Adrenal gland (tissue), 12 donors: ENCODE data around the gene CACNA1A. TPM values are rescaled to one million over a fixed set of nuclear protein-coding genes. Genes with fewer than 3 reads are reported as not detected.

Source experiments
- DNase-seq, 7 donors: peaks; one replicate each; pipeline ENCODE4 v3.0.0-alpha.2; 2019 to 2020
- H3K27ac ChIP-seq, 5 donors: fragments of 200-600 bp; sonication (generic) in 4 of 5; 1 replicate in 3 of 5; 2 replicates in 2 of 5; pipeline versions ENCODE4 v1.5.1 to v1.8.0; 2016 to 2020; ENCODE audit warnings: mild to moderate bottlenecking in 1 of 5
- H3K27me3 ChIP-seq: fragments of 200-600 bp; 2 replicates; pipeline ENCODE4 v1.8.0; 2021
- H3K36me3 ChIP-seq, 2 donors: fragments of 200-600 bp; replicated peaks in 1 of 2; 1 replicate in 1 of 2; 2 replicates in 1 of 2; pipeline versions ENCODE4 v1.5.1 to v1.8.0; 2018 to 2022
- H3K4me1 ChIP-seq, 2 donors: fragments of 200-600 bp; replicated peaks in 1 of 2; 1 replicate in 1 of 2; 2 replicates in 1 of 2; pipeline versions ENCODE4 v1.5.1 to v1.8.0; 2018 to 2021
- H3K4me3 ChIP-seq, 4 donors: fragments of 200-600 bp; sonication (generic) in 3 of 4; one replicate each; pipeline ENCODE4 v1.5.1; 2016 to 2018
- H3K9me3 ChIP-seq, 3 donors: fragments of 200-600 bp; sonication (generic) in 1 of 3; replicated peaks in 1 of 3; 1 replicate in 2 of 3; 2 replicates in 1 of 3; pipeline versions ENCODE4 v1.5.1 to v1.8.0; 2016 to 2021
- POLR2A ChIP-seq, 2 donors: fragments of 450-650 bp; IDR thresholded peaks; one replicate each; pipeline ENCODE4 v1.6.1; 2017; ENCODE audit warnings: antibody characterized with exemption in 2 of 2, mild to moderate bottlenecking in 2 of 2, moderate library complexity in 1 of 2
- WGBS, 4 donors: extraction: QIAGEN DNeasy Blood & Tissue Kit in 2 of 4; methylation state at CpG; one replicate each; pipeline versions ENCODE4 v1.1.5 to v1.1.7; 2013 to 2017; 5-methylcytosine and 5-hydroxymethylcytosine counted together
- intact Hi-C, 2 donors: fragments of 100-400 bp; cut with DNase I; formaldehyde crosslinking; loops; one replicate each; pipeline versions ENCODE4 v1.14.1 to v1.15.0; 2022 to 2023
- polyA plus RNA-seq, 3 donors: library from polyadenylated mRNA; stranded (reverse); fragments of 200-250 nt in 2 of 3; fragments of 350-450 nt in 1 of 3; fragmentation: Illumina TruSeq in 1 of 3; extraction: RNeasy Lipid Tissue Mini Kit (QIAGEN cat#74804) in 1 of 3; gene quantifications; one replicate each; pipeline ENCODE4 v1.2.3, GENCODE V29; 2013 to 2014
- total RNA-seq, 9 donors: library from RNA; depleted of rRNA in 4 of 9; stranded (reverse); fragments of >200 nt in 4 of 9; fragments of 120-200 nt in 1 of 9; fragmentation: NEBNext Ultra II Directional in 1 of 9; extraction: Animal tissue kit (Norgen Biotek cat#: 25700) in 1 of 9; gene quantifications; one replicate each; pipeline versions ENCODE4 v1.1.0 to v1.2.4, GENCODE V29; 2013 to 2023
- TF ChIP-seq, protein P1 (sequence below), 6 experiments: fragments of 450-650 bp in 4 of 6; fragments of 200-600 bp in 2 of 6; sonication (generic) in 1 of 6; IDR thresholded peaks; 1 replicate in 5 of 6; 2 replicates in 1 of 6; pipeline versions ENCODE4 v1.5.1 to v1.8.0; 2016 to 2021; ENCODE audit warnings: antibody characterized with exemption in 6 of 6, mild to moderate bottlenecking in 2 of 6, moderate library complexity in 1 of 6
- donor health status: healthy with polysubstance abuse.
- donor health status: Bipolar disorder and iron deficiency.
- donor health status: DM: yes; HTN: yes; CAD: no.
- donor health status: DM: no; HTN: no; CAD: no.
- donor health status: DM: no; HTN: no; CAD: no.
- donor health status: DM: yes; HTN: yes; CAD: no.

Gene CACNA1A
- total and polyA plus RNA-seq, 12 donors, result 0.28 to 35.4 (median 2.8) TPM; not detected in 1

DNA sequence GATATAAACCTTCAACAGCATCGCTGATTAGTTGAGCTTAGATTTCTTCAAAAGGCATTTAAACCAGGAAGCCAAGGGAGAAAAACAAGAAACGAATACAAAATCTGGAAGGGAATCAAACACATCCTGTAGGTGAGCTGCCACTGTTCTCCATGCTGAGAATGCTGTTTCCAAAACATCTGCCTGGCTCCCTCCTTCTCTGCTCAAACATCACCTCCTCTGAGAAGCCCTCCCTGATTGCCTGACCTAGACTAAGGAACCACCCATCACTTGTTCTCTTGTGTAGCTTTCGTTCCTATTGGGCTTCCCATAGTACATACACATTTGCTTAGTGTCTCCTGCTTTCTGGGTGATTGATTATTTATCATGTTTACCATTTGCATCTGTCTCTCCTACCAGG is 152.7 kb downstream of the CACNA1A start:
- intact Hi-C loops, result no loop called here
- no peak overlapping the region for H3K4me3 ChIP-seq
- no peaks in the 10 kb centered on the region for H3K9me3 ChIP-seq
- no peaks in the 10 kb centered on the region for H3K36me3 ChIP-seq
- TF ChIP-seq, protein P1, sequence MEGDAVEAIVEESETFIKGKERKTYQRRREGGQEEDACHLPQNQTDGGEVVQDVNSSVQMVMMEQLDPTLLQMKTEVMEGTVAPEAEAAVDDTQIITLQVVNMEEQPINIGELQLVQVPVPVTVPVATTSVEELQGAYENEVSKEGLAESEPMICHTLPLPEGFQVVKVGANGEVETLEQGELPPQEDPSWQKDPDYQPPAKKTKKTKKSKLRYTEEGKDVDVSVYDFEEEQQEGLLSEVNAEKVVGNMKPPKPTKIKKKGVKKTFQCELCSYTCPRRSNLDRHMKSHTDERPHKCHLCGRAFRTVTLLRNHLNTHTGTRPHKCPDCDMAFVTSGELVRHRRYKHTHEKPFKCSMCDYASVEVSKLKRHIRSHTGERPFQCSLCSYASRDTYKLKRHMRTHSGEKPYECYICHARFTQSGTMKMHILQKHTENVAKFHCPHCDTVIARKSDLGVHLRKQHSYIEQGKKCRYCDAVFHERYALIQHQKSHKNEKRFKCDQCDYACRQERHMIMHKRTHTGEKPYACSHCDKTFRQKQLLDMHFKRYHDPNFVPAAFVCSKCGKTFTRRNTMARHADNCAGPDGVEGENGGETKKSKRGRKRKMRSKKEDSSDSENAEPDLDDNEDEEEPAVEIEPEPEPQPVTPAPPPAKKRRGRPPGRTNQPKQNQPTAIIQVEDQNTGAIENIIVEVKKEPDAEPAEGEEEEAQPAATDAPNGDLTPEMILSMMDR (IDR thresholded peaks at IDR 0.05), result no peak
- TF ChIP-seq POLR2A (IDR thresholded peaks at IDR 0.05), result no peak
- DNase-seq, result no peak
- WGBS, 4 donors, result 64 to 76% (median 74%) methylated on average over 3 of the region's 3 CpGs
- no peaks in the 10 kb centered on the region for H3K4me1 ChIP-seq
- H3K27me3 ChIP-seq, result peaks cover 3% of the 10 kb centered on the region
- H3K27ac ChIP-seq, result no peak overlapping the region

DNA sequence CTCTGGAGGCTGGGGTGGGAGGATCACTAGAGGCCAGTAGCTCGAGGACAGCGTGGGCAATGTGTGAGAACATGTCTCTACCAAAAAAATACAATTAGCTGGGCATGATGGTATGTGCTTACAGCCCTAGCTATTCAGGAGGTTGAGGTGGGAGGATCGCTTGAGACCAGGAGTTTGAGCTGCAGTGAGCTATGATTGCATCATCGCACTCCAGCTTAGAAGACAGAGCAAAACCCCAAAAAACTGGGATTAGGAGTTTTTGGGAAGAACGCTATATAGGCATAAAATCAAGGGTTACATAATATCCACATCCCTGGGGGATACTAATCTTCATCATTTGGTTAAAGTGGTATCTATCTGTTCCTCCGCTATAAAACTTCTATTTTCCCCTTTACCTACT is 155.5 kb downstream of the CACNA1A start:
- 84 to 89% (median 87%) methylated on average over 6 of the region's 6 CpGs for WGBS, 4 donors
- intact Hi-C loops, result no loop called here
- no peak overlapping the region for H3K27ac ChIP-seq
- no peak overlapping the region for H3K4me3 ChIP-seq
- DNase-seq, result no peak
- no peaks in the 10 kb centered on the region for H3K4me1 ChIP-seq
- no peaks in the 10 kb centered on the region for H3K36me3 ChIP-seq
- no peak for TF ChIP-seq POLR2A (IDR thresholded peaks at IDR 0.05)
- TF ChIP-seq, protein P1 (IDR thresholded peaks at IDR 0.05), result no peak
- peaks cover 3% of the 10 kb centered on the region for H3K27me3 ChIP-seq
- no peaks in the 10 kb centered on the region for H3K9me3 ChIP-seq

DNA sequence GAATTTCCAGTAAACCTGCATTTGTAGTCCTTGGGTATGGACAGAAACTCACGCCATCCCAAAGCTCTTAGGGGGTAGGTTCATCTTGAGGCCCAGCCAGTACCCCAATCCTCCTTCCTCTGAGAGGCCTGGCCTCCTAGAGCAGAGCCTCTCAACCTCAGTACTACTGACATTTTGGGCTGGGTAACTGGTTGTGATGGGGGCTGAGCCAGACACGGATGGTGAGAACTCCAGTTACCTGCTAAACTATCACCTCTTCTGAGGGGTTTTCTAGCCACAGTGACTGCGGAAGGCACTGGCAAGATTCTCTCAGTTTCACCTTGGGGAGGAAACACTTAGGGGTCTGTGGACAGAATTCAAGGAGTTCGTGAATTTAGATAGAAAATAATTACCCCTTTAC is 156.2 kb downstream of the CACNA1A start:
- H3K27me3 ChIP-seq, result peaks cover 3% of the 10 kb centered on the region
- H3K4me1 ChIP-seq, result no peaks in the 10 kb centered on the region
- no peak for TF ChIP-seq POLR2A (IDR thresholded peaks at IDR 0.05)
- TF ChIP-seq, protein P1 (IDR thresholded peaks at IDR 0.05), result no peak
- no peak overlapping the region for H3K27ac ChIP-seq
- no peaks in the 10 kb centered on the region for H3K36me3 ChIP-seq
- DNase-seq, result no peak
- 83 to 90% (median 85%) methylated on average over 3 to 4 of the region's 4 CpGs for WGBS, 4 donors
- no peaks in the 10 kb centered on the region for H3K9me3 ChIP-seq
- intact Hi-C loops, result no loop called here
- no peak overlapping the region for H3K4me3 ChIP-seq

DNA sequence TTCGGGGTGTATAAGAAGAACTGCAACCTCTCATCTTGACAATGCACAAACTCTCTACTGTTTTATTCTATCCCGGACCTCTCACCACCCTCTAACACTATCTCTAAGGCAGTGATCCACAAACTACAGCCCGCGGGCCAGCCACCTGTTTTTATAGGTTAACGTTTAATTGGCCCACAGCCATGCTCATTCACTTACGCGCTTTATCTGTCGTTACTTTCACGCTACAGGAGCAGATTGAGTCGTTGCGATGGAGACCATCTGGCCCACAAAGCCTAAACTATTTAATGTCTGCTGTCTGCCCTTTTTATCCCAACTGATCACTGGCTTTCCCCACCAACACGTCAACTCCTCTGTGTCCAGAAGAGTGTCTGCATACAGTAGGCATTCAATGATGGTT is 158.9 kb downstream of the CACNA1A start:
- Histone ChIP-seq H3K4me3 (no peak overlapping the region), H3K27ac (no peak overlapping the region), H3K36me3 (no peaks in the 10 kb centered on the region), H3K4me1 (no peaks in the 10 kb centered on the region), H3K9me3 (no peaks in the 10 kb centered on the region), H3K27me3 (peaks cover 3% of the 10 kb centered on the region)
- TF ChIP-seq, protein P1 (IDR thresholded peaks at IDR 0.05), result no peak
- TF ChIP-seq POLR2A (IDR thresholded peaks at IDR 0.05), result no peak
- no peak for DNase-seq
- intact Hi-C loops, result no loop called here
- 82 to 87% (median 86%) methylated on average over 12 of the region's 12 CpGs for WGBS, 4 donors
